Testis (tissue), 3 donors: Measurements from ENCODE around the gene GSX1. TPM values are rescaled to one million over a fixed set of nuclear protein-coding genes. Genes with fewer than 3 reads are reported as not detected.

ENCODE experiments used
- DNase-seq: peaks from one replicate; pipeline ENCODE4 v3.0.0-alpha.2; 2019
- H3K27ac ChIP-seq, 2 donors: fragments of 200-600 bp; sonication (generic); one replicate each; pipeline ENCODE4 v1.5.1; 2019
- H3K27me3 ChIP-seq: fragments of 200-600 bp; sonication (generic); one replicate; pipeline ENCODE4 v1.5.1; 2019
- H3K36me3 ChIP-seq: fragments of 200-600 bp; sonication (generic); one replicate; pipeline ENCODE4 v1.5.1; 2017; ENCODE audit warnings: low read depth; ENCODE audit errors: missing control alignments
- H3K4me1 ChIP-seq: fragments of 200-600 bp; sonication (generic); one replicate; pipeline ENCODE4 v1.5.1; 2019
- H3K4me3 ChIP-seq, 2 donors: fragments of 200-600 bp; sonication (generic); one replicate each; pipeline ENCODE4 v1.5.1; 2017 to 2019
- H3K9me3 ChIP-seq: fragments of 200-600 bp; sonication (generic); one replicate; pipeline ENCODE4 v1.5.1; 2017
- POLR2A ChIP-seq: fragments of 450-650 bp; IDR thresholded peaks from one replicate; pipeline ENCODE4 v1.6.1; 2017; ENCODE audit warnings: antibody characterized with exemption, mild to moderate bottlenecking, moderate library complexity
- WGBS, 2 donors: methylation state at CpG; one replicate each; pipeline ENCODE4 v1.1.5; 2018; 5-methylcytosine and 5-hydroxymethylcytosine counted together
- intact Hi-C: fragments of 100-400 bp; cut with DNase I; formaldehyde crosslinking; loops from one replicate; pipeline ENCODE4 v1.15.1; 2023; ENCODE audit warnings: low total_unique reads
- polyA plus RNA-seq: library from polyadenylated mRNA; stranded (reverse); fragments of 350-450 nt; fragmentation: Illumina TruSeq; extraction: RNeasy Lipid Tissue Mini Kit (QIAGEN cat#74804); gene quantifications from one replicate; pipeline ENCODE4 v1.2.3, GENCODE V29; 2014; ENCODE audit warnings: low read depth, low replicate concordance; ENCODE audit not compliant: insufficient read depth
- total RNA-seq, 2 donors: library from RNA; depleted of rRNA; stranded (reverse); fragments of >200 nt; gene quantifications; one replicate each; pipeline ENCODE4 v1.2.3, GENCODE V29; 2016
- TF ChIP-seq, protein P1 (sequence below), 3 experiments: fragments of 450-650 bp in 2 of 3; fragments of 200-600 bp in 1 of 3; sonication (generic) in 1 of 3; IDR thresholded peaks; one replicate each; pipeline ENCODE4 v1.5.1; 2016 to 2019; ENCODE audit warnings: antibody characterized with exemption in 3 of 3, mild to moderate bottlenecking in 2 of 3, moderate library complexity in 1 of 3

The GSX1 gene
- total and polyA plus RNA-seq, 3 donors from 2014 or later, result not detected

GRCh38 chr13:27793507-27794367 lies 1.5 kb downstream of the GSX1 start:
- Histone ChIP-seq H3K9me3 (no peaks in the 10 kb centered on the region), H3K4me1 (peaks cover 25% of the 10 kb centered on the region), H3K27me3 (peaks cover 18% of the 10 kb centered on the region), H3K36me3 (no peaks in the 10 kb centered on the region), H3K27ac (no peak overlapping the region), H3K4me3 (no peak overlapping the region)
- no peak for TF ChIP-seq POLR2A
- TF ChIP-seq, protein P1, sequence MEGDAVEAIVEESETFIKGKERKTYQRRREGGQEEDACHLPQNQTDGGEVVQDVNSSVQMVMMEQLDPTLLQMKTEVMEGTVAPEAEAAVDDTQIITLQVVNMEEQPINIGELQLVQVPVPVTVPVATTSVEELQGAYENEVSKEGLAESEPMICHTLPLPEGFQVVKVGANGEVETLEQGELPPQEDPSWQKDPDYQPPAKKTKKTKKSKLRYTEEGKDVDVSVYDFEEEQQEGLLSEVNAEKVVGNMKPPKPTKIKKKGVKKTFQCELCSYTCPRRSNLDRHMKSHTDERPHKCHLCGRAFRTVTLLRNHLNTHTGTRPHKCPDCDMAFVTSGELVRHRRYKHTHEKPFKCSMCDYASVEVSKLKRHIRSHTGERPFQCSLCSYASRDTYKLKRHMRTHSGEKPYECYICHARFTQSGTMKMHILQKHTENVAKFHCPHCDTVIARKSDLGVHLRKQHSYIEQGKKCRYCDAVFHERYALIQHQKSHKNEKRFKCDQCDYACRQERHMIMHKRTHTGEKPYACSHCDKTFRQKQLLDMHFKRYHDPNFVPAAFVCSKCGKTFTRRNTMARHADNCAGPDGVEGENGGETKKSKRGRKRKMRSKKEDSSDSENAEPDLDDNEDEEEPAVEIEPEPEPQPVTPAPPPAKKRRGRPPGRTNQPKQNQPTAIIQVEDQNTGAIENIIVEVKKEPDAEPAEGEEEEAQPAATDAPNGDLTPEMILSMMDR (IDR thresholded peaks at IDR 0.05), result no peak
- intact Hi-C loops, result no loop called here
- no peak for DNase-seq
- WGBS, 2 donors, result 2 to 5% methylated on average over 37 to 50 of the region's 63 CpGs

DNA sequence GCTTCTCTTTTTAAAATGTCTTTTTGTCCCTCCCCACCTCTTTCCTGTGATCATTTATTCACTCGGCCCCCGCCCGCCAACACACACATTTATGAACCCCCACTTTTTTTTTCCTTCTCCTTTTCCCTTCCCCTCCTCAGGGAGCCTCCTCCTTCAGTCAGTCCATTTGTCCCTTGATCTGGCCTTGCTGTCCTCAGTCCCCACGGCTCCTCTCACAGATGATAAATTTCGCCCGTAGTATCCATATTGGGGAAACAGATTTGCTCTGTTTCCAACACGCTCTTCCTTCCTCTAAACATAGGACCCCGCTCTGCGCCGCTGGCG lies 2.0 kb downstream of the GSX1 start:
- Histone ChIP-seq H3K4me1 (peaks cover 25% of the 10 kb centered on the region), H3K27me3 (peaks cover 18% of the 10 kb centered on the region), H3K27ac (no peak overlapping the region), H3K9me3 (no peaks in the 10 kb centered on the region), H3K4me3 (no peak overlapping the region), H3K36me3 (no peaks in the 10 kb centered on the region)
- DNase-seq, result no peak
- 3 to 7% methylated on average over 11 of the region's 11 CpGs for WGBS, 2 donors
- intact Hi-C loops, result no loop called here
- TF ChIP-seq POLR2A, result no peak
- TF ChIP-seq, protein P1 (IDR thresholded peaks at IDR 0.05), result no peak

DNA sequence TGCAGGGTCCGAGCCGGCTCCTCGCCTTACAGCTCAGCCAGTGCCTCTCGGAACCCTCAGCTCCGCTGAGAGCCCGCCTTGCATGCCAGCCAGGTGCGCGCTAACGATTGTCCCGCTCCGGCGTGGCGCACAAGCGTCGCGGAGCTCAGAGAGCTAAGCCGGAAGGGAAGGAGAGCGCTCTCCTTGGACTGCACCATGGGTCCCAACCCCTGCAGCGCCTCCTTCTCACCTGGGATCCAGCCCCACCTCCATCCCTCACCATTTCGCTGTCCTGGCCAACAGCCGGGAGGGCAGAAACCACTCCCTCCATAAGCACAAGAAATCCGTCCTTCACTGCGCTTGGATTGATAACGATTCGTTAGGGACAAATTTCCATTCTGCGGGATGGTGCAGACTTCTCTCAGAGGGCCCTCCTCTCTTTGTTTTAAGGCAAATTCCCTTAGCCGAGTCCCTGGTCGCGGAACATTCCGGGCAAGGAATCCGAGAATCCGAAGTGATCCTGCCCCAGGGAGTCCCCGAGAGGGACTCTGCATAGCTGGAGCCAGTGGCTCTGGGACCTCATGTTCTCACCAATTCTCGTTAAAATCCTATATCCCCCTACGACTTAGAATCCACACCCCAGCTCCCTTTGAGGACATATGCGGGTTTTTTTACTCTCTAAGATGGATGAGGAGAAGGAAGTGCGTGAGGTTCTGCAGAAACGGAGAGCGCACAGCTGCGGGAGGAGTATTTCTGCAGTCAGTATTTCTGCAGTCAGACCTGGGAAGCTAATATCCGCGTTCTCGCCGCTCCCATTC lies 2.8 kb downstream of the GSX1 start:
- Histone ChIP-seq H3K4me1 (peaks cover 18% of the 10 kb centered on the region), H3K27ac (no peak overlapping the region), H3K27me3 (peaks cover 18% of the 10 kb centered on the region), H3K36me3 (no peaks in the 10 kb centered on the region), H3K9me3 (no peaks in the 10 kb centered on the region), H3K4me3 (no peak overlapping the region)
- TF ChIP-seq POLR2A, result no peak
- TF ChIP-seq, protein P1 (IDR thresholded peaks at IDR 0.05), result no peak
- WGBS, 2 donors, result 2 to 3% methylated on average over 20 to 44 of the region's 44 CpGs
- DNase-seq, result no peak
- intact Hi-C loops, result no loop called here

GRCh38 chr13:27795718-27796019 lies 3.4 kb downstream of the GSX1 start:
- DNase-seq, result no peak
- Histone ChIP-seq H3K4me1 (peaks cover 13% of the 10 kb centered on the region), H3K27me3 (peaks cover 18% of the 10 kb centered on the region), H3K9me3 (no peaks in the 10 kb centered on the region), H3K36me3 (no peaks in the 10 kb centered on the region), H3K4me3 (no peak overlapping the region), H3K27ac (no peak overlapping the region)
- 4 to 6% methylated on average over 5 to 6 of the region's 6 CpGs for WGBS, 2 donors
- TF ChIP-seq, protein P1 (IDR thresholded peaks at IDR 0.05), result no peak
- TF ChIP-seq POLR2A, result no peak
- intact Hi-C loops, result no loop called here
